ENCODE measurements around the gene RIPOR1.

RIPOR1 gene, protein sequence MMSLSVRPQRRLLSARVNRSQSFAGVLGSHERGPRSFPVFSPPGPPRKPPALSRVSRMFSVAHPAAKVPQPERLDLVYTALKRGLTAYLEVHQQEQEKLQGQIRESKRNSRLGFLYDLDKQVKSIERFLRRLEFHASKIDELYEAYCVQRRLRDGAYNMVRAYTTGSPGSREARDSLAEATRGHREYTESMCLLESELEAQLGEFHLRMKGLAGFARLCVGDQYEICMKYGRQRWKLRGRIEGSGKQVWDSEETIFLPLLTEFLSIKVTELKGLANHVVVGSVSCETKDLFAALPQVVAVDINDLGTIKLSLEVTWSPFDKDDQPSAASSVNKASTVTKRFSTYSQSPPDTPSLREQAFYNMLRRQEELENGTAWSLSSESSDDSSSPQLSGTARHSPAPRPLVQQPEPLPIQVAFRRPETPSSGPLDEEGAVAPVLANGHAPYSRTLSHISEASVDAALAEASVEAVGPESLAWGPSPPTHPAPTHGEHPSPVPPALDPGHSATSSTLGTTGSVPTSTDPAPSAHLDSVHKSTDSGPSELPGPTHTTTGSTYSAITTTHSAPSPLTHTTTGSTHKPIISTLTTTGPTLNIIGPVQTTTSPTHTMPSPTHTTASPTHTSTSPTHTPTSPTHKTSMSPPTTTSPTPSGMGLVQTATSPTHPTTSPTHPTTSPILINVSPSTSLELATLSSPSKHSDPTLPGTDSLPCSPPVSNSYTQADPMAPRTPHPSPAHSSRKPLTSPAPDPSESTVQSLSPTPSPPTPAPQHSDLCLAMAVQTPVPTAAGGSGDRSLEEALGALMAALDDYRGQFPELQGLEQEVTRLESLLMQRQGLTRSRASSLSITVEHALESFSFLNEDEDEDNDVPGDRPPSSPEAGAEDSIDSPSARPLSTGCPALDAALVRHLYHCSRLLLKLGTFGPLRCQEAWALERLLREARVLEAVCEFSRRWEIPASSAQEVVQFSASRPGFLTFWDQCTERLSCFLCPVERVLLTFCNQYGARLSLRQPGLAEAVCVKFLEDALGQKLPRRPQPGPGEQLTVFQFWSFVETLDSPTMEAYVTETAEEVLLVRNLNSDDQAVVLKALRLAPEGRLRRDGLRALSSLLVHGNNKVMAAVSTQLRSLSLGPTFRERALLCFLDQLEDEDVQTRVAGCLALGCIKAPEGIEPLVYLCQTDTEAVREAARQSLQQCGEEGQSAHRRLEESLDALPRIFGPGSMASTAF

DNA sequence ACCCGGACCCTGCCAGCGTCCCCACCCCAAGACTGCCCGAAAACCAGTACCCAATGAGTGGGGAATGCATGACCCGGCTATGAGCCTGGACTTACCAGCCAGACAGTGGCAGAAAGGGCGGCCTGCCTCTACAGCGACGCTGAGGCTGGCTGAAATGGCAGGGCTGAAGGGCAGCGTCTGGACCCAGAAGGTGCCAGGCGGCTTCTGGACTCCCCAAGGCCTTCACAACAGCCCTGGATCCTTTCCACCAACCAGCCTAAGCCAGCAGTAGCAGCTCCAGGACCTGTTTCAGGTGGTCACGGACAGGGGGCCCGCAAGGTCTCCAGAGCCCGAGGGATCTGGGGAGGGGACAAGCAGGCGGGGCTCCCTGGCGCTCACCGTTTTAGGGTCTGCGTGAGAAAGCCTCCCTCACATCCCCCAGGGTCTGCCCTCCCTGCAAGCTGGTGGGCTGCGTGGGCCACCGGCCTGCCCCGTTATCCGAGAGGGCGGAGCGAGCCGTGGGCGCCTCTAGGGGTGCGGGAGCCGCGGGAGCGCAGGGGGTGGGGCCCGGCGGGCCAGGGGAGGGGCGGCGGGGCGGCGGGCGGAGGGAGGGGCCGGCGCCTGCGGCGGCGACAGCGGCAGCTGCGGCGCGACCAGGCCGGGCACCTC lies at the start of gene RIPOR1:
Gene RIPOR1, plus strand, starts transcription at position 608 of the 648 bp plus-strand sequence. CDS start 9,618 bp downstream, outside the sequence.
- peak within 1 kb of the TSS; percentile 57 for H3K4me3 ChIP-seq (ENCODE audit: low read length)
- DNase-seq (ENCODE audit: low read depth): no peak
- TF ChIP-seq CTCF (IDR thresholded peaks at IDR 0.05; ENCODE audit: insufficient read depth, low read depth, low read length, missing control alignments): no peak

DNA sequence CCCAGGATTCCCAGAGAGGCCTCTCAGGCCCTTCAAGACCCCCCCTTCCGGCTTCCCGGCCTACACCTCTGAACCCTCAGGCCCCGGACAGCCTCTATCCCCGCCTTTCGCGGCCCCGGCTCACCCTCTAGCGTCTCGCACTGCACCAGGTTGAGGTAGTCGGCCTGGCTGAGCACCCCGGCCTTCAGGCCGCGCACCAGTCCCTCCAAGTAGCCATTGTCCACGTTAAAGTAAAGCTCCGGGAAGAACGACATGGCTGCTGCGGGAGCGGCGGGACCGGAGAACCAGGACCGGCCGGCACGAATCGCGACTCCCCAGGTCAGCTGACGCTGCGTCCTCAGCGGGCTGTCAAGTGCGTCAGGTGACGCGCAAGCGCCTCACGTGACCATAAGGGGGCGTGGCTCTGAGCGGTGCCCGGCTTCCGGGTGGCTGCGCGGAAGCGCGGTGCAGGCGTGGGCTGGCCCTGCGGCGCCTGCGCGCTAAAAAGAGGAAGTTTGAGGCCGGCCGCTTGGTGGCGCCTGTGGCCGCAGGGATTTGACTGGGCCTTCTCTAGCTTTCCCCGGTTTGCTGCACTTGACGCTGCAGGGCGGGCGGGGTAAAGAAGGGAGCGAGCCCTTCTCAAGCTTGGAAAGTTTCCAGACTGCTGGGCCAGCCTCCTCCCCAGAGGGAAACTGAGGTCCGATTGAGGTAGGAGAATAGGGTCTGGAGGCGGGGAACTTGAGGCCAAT lies 47.6 kb upstream of the RIPOR1 start, which contains the start of gene ATP6V0D1:
Gene ATP6V0D1, minus strand, starts transcription at position 325 of the 728 bp plus-strand sequence. Its CDS starts 71 bp downstream, at position 254.
- H3K4me3 ChIP-seq (ENCODE audit: low read length): peak within 1 kb of the TSS; percentile 97
- DNase-seq (ENCODE audit: low read depth): peak; percentile 98
- TF ChIP-seq CTCF (IDR thresholded peaks at IDR 0.05; ENCODE audit: insufficient read depth, low read depth, low read length, missing control alignments): peak; percentile 74

GRCh38 chr16:67481561-67482232 lies 46.9 kb upstream of the RIPOR1 start:
- TF ChIP-seq CTCF (IDR thresholded peaks at IDR 0.05; ENCODE audit: insufficient read depth, low read depth, low read length, missing control alignments): no peak
- no peak for DNase-seq (ENCODE audit: low read depth)
- peak overlapping the region; percentile 82 for H3K4me3 ChIP-seq (ENCODE audit: low read length)

DNA sequence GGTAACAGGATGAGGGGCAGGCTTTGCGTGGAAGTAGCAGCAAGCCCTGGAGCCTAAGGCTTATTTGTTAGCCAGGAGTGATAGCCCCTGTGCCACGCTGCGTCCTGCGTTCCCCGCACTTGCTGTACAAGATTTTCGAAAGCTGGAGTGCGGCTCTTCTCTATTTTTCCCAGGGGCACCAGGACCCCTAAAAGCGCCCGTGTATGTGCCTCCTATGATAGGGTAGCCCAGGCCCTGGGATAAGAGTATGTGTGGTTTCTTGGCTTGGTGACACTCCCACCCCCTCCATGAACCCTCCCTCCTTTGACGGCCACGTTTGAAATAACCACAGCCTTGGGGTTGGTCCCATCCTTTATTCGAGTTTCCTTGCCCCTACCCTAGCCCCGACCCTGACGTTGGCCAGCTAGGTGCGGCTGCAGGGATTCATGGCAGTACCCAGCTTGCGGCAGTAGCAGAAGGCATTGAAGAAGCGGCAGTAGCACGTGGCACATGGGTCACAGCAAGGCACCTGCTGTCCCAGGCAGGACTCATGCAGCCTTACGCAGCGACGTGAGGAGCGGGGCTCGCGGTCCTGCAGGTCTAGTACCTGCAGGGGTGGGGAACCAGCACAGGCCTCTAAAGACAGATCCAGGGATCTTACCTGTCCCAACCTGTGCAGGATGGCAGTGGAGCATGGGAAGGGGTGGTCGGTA lies 46.2 kb upstream of the RIPOR1 start:
- no peak for DNase-seq (ENCODE audit: low read depth)
- H3K4me3 ChIP-seq (ENCODE audit: low read length): peak overlapping the region; percentile 82
- no peak for TF ChIP-seq CTCF (IDR thresholded peaks at IDR 0.05; ENCODE audit: insufficient read depth, low read depth, low read length, missing control alignments)

- no peak within 1 kb of the TSS for H3K4me3 ChIP-seq (ENCODE audit: low read length)
- DNase-seq (ENCODE audit: low read depth): no peak
- no peak for TF ChIP-seq CTCF (IDR thresholded peaks at IDR 0.05; ENCODE audit: insufficient read depth, low read depth, low read length, missing control alignments)
These were observed 45.5 kb upstream of the RIPOR1 start, which contains the start of gene AGRP for GRCh38 chr16:67483150-67483549. Gene AGRP, minus strand, starts transcription at chr16:67483547. Its CDS starts 149 bp downstream, at chr16:67483398.
